ENCODE data around the gene EXOC1. TPM values are rescaled to one million over a fixed set of nuclear protein-coding genes. Genes with fewer than 3 reads are reported as not detected.

Gene EXOC1
- total RNA-seq, 1 experiment from 2014 or later = 25.2 TPM

DNA sequence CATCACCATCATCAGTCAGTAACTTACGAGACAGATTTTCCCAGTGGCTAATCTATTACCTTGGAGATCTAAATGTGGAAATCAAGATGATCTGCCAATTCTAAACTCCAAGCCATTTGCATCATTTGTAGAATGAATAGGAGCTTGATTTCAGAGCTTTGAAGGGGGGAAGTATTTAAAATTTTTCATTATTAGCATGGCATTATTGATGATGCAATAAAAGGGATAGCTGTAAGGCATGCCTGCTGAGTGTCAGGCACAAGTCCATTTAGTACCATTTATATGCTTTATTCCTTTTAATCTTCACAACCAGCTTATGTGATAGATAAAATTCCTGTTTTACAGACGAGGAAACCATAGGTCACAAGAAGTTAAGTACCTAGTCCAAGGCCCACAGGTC lies 28.6 kb upstream of the EXOC1 start:
- CTCF ChIA-PET = no interaction called here
- H3K36me3 Mint-ChIP-seq (ENCODE audit: insufficient read depth, unreplicated experiment) = no peaks in the 10 kb centered on the region
- no TSS peak for BruUV-seq (replicated peaks)
- intact Hi-C loops (cut with micrococcal nuclease; ENCODE audit: unreplicated experiment) = no loop called here
- no peaks in the 10 kb centered on the region for H3K27me3 Mint-ChIP-seq (ENCODE audit: unreplicated experiment)
- no peak overlapping the region for H3K27ac Mint-ChIP-seq (ENCODE audit: unreplicated experiment)
- no peak for DNase-seq
- no peak overlapping the region for H3K4me3 Mint-ChIP-seq (ENCODE audit: low read depth, unreplicated experiment)
- no peaks in the 10 kb centered on the region for H3K4me1 Mint-ChIP-seq (ENCODE audit: low read depth, unreplicated experiment)
- no peak for TF ChIP-seq CTCF (IDR thresholded peaks at IDR 0.05; ENCODE audit: unreplicated experiment)
- no peaks in the 10 kb centered on the region for H3K9me3 Mint-ChIP-seq (ENCODE audit: low read depth, unreplicated experiment)

DNA sequence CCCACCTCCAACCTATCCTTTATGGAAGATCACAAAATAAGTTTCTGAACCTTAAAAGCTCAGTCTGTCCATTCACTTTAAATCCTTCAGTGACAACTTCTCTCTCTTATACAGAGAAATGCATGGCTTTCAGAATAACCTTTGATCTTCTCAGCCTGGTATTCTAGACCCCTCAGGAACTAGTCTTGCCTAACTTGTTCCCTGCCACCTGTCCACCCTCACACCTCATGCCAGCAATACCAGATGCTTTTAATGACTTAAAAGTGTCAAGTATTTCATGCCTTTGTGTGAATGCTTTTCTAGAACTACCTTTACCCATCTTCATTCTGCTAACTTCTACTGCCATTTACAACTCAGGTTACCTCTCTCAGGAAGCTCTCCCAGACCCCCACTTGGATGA lies 26.5 kb upstream of the EXOC1 start:
- intact Hi-C loops (cut with micrococcal nuclease; ENCODE audit: unreplicated experiment) = no loop called here

DNA sequence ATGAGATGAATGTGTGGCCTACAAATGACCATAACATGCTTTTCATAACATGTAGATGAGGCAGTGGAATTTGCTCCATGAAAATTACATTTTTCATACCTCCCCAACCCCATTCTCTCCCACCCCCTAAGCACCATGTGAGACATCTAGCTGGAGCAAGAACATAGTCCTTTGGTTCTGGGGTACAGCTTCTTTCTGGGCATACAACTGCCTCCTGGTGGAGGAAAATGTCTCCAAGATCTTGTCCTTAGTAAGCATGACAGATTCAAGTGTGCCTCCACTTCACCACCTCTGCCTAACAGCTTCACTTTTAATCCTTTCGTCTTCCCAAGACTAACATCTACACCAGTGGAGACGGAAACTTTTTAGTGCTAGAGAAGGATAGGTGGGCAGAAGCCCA lies 25.9 kb upstream of the EXOC1 start:
- Mint-ChIP-seq H3K27me3 (ENCODE audit: unreplicated experiment) (no peaks in the 10 kb centered on the region), H3K36me3 (ENCODE audit: insufficient read depth, unreplicated experiment) (no peaks in the 10 kb centered on the region), H3K9me3 (ENCODE audit: low read depth, unreplicated experiment) (no peaks in the 10 kb centered on the region), H3K4me3 (ENCODE audit: low read depth, unreplicated experiment) (no peak overlapping the region), H3K4me1 (ENCODE audit: low read depth, unreplicated experiment) (no peaks in the 10 kb centered on the region), H3K27ac (ENCODE audit: unreplicated experiment) (no peak overlapping the region)
- intact Hi-C loops (cut with micrococcal nuclease; ENCODE audit: unreplicated experiment) = no loop called here
- CTCF ChIA-PET = no interaction called here
- no peak for DNase-seq
- TF ChIP-seq CTCF (IDR thresholded peaks at IDR 0.05; ENCODE audit: unreplicated experiment) = no peak
- no TSS peak for BruUV-seq (replicated peaks)

More for the DNA sequence above, 26.5 kb upstream of the EXOC1 start:
- H3K4me3 Mint-ChIP-seq (ENCODE audit: low read depth, unreplicated experiment) = no peak overlapping the region
- no peaks in the 10 kb centered on the region for H3K9me3 Mint-ChIP-seq (ENCODE audit: low read depth, unreplicated experiment)
- BruUV-seq (replicated peaks) = no TSS peak
- no peaks in the 10 kb centered on the region for H3K4me1 Mint-ChIP-seq (ENCODE audit: low read depth, unreplicated experiment)
- TF ChIP-seq CTCF (IDR thresholded peaks at IDR 0.05; ENCODE audit: unreplicated experiment) = no peak
- H3K36me3 Mint-ChIP-seq (ENCODE audit: insufficient read depth, unreplicated experiment) = no peaks in the 10 kb centered on the region
- CTCF ChIA-PET = no interaction called here
- H3K27me3 Mint-ChIP-seq (ENCODE audit: unreplicated experiment) = no peaks in the 10 kb centered on the region
- H3K27ac Mint-ChIP-seq (ENCODE audit: unreplicated experiment) = no peak overlapping the region
- DNase-seq = no peak

DNA sequence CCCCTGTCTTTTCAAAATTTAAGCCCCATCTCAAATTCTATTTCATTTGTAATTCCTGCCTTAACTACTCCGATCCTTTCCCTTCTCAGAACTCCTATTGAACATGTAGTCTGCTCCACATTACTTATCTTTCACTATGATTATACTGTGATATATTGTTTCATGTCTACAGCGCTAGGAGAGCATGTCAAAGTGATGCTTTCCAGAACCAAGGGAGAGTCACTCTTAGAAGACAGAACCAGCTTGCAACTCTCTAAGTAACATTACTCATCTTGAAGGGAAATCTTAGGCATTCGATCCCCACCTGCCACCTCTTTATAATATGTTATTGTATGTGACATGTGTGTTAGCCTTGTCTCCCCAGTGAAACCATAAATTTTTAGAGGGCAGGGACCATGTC lies 23.4 kb upstream of the EXOC1 start:
- BruUV-seq (replicated peaks) = no TSS peak
- TF ChIP-seq CTCF (IDR thresholded peaks at IDR 0.05; ENCODE audit: unreplicated experiment) = no peak
- intact Hi-C loops (cut with micrococcal nuclease; ENCODE audit: unreplicated experiment) = no loop called here

GRCh38 chr4:55830716-55831115 lies 22.7 kb upstream of the EXOC1 start:
- no TSS peak for BruUV-seq (replicated peaks)
- Mint-ChIP-seq H3K36me3 (ENCODE audit: insufficient read depth, unreplicated experiment) (no peaks in the 10 kb centered on the region), H3K4me3 (ENCODE audit: low read depth, unreplicated experiment) (no peak overlapping the region), H3K27ac (ENCODE audit: unreplicated experiment) (no peak overlapping the region), H3K9me3 (ENCODE audit: low read depth, unreplicated experiment) (no peaks in the 10 kb centered on the region), H3K4me1 (ENCODE audit: low read depth, unreplicated experiment) (no peaks in the 10 kb centered on the region), H3K27me3 (ENCODE audit: unreplicated experiment) (no peaks in the 10 kb centered on the region)
- intact Hi-C loops (cut with micrococcal nuclease; ENCODE audit: unreplicated experiment) = no loop called here
- no peak for TF ChIP-seq CTCF (IDR thresholded peaks at IDR 0.05; ENCODE audit: unreplicated experiment)
- no peak for DNase-seq
- CTCF ChIA-PET = no interaction called here

More for the DNA sequence above, 23.4 kb upstream of the EXOC1 start:
- CTCF ChIA-PET = no interaction called here
- Mint-ChIP-seq H3K9me3 (ENCODE audit: low read depth, unreplicated experiment) (no peaks in the 10 kb centered on the region), H3K4me1 (ENCODE audit: low read depth, unreplicated experiment) (no peaks in the 10 kb centered on the region), H3K36me3 (ENCODE audit: insufficient read depth, unreplicated experiment) (no peaks in the 10 kb centered on the region), H3K27me3 (ENCODE audit: unreplicated experiment) (no peaks in the 10 kb centered on the region), H3K4me3 (ENCODE audit: low read depth, unreplicated experiment) (no peak overlapping the region), H3K27ac (ENCODE audit: unreplicated experiment) (no peak overlapping the region)
- no peak for DNase-seq

All from Calu3 (cell line).